Measurements from ENCODE around the gene ZMIZ2. TPM values are rescaled to one million over a fixed set of nuclear protein-coding genes. Genes with fewer than 3 reads are reported as not detected.

Gene ZMIZ2
- total and polyA plus RNA-seq, 2 of the 8 experiments (the other 6 are each of a cell fraction or from before 2014, with no cell fraction given) = 24.4 to 66.4 TPM

DNA sequence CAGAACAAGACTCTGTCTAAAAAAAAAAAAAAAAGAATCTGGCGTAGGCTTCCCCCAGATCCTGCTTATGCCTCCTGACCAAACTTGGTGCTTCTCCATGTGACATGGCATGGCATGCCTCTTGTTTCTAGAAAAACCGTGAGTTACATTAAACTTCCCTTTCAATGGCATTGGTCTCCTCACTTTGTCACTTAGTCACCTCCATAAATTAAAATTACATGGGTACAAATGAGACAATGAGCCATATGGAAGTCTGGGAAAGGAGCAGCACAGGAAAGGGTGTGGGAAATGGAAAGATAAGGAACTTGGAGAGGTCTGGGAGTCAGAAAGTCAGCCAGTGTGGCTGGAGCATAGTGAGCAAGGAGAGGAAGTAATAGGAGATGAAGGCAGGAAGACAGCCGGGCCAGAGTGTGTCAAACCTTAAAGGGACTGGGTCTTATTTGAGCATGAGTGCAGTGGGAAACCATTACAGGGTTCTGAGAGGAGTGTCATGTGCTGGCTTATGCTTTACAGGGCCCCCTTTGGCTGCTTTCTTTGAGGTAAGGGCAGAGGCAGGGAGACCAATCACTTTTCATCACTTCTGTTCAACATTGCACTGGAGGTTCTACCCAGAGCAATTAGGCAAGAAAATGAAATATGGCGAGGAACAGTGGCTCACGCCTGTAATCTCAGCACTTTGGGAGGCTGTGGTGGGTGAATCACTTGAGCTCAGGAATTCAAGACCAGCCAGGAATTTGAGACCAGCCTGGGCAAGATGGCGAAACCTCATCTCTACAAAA lies 21.3 kb upstream of the ZMIZ2 start (continued):
- TF ChIP-seq USF2 (IDR thresholded peaks at IDR 0.05; ENCODE audit: low read length) (no peak), EGR1 (IDR thresholded peaks at IDR 0.05; ENCODE audit: borderline replicate concordance, low read depth, low read length) (no peak), FOSL1 (IDR thresholded peaks at IDR 0.05; ENCODE audit: insufficient read depth, low read depth, low read length) (no peak), RAD21 (IDR thresholded peaks at IDR 0.05 in 1 of 2, conservative IDR thresholded peaks at IDR 0.05 in 1 of 2; ENCODE audit: low read depth in 2 of 2, low read length in 2 of 2) (no peak), MAX (IDR thresholded peaks at IDR 0.05) (no peak)
- TF ChIP-seq, protein P1, sequence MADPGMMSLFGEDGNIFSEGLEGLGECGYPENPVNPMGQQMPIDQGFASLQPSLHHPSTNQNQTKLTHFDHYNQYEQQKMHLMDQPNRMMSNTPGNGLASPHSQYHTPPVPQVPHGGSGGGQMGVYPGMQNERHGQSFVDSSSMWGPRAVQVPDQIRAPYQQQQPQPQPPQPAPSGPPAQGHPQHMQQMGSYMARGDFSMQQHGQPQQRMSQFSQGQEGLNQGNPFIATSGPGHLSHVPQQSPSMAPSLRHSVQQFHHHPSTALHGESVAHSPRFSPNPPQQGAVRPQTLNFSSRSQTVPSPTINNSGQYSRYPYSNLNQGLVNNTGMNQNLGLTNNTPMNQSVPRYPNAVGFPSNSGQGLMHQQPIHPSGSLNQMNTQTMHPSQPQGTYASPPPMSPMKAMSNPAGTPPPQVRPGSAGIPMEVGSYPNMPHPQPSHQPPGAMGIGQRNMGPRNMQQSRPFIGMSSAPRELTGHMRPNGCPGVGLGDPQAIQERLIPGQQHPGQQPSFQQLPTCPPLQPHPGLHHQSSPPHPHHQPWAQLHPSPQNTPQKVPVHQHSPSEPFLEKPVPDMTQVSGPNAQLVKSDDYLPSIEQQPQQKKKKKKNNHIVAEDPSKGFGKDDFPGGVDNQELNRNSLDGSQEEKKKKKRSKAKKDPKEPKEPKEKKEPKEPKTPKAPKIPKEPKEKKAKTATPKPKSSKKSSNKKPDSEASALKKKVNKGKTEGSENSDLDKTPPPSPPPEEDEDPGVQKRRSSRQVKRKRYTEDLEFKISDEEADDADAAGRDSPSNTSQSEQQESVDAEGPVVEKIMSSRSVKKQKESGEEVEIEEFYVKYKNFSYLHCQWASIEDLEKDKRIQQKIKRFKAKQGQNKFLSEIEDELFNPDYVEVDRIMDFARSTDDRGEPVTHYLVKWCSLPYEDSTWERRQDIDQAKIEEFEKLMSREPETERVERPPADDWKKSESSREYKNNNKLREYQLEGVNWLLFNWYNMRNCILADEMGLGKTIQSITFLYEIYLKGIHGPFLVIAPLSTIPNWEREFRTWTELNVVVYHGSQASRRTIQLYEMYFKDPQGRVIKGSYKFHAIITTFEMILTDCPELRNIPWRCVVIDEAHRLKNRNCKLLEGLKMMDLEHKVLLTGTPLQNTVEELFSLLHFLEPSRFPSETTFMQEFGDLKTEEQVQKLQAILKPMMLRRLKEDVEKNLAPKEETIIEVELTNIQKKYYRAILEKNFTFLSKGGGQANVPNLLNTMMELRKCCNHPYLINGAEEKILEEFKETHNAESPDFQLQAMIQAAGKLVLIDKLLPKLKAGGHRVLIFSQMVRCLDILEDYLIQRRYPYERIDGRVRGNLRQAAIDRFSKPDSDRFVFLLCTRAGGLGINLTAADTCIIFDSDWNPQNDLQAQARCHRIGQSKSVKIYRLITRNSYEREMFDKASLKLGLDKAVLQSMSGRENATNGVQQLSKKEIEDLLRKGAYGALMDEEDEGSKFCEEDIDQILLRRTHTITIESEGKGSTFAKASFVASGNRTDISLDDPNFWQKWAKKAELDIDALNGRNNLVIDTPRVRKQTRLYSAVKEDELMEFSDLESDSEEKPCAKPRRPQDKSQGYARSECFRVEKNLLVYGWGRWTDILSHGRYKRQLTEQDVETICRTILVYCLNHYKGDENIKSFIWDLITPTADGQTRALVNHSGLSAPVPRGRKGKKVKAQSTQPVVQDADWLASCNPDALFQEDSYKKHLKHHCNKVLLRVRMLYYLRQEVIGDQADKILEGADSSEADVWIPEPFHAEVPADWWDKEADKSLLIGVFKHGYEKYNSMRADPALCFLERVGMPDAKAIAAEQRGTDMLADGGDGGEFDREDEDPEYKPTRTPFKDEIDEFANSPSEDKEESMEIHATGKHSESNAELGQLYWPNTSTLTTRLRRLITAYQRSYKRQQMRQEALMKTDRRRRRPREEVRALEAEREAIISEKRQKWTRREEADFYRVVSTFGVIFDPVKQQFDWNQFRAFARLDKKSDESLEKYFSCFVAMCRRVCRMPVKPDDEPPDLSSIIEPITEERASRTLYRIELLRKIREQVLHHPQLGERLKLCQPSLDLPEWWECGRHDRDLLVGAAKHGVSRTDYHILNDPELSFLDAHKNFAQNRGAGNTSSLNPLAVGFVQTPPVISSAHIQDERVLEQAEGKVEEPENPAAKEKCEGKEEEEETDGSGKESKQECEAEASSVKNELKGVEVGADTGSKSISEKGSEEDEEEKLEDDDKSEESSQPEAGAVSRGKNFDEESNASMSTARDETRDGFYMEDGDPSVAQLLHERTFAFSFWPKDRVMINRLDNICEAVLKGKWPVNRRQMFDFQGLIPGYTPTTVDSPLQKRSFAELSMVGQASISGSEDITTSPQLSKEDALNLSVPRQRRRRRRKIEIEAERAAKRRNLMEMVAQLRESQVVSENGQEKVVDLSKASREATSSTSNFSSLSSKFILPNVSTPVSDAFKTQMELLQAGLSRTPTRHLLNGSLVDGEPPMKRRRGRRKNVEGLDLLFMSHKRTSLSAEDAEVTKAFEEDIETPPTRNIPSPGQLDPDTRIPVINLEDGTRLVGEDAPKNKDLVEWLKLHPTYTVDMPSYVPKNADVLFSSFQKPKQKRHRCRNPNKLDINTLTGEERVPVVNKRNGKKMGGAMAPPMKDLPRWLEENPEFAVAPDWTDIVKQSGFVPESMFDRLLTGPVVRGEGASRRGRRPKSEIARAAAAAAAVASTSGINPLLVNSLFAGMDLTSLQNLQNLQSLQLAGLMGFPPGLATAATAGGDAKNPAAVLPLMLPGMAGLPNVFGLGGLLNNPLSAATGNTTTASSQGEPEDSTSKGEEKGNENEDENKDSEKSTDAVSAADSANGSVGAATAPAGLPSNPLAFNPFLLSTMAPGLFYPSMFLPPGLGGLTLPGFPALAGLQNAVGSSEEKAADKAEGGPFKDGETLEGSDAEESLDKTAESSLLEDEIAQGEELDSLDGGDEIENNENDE (IDR thresholded peaks at IDR 0.05; ENCODE audit: insufficient replicate concordance, low read length) = no peak

Measured in H1 (cell line).